ENCODE results near the gene NR2F6.
A peak's percentile ranks its signal among the peaks of the same experiment; 100 is the strongest.

Gene NR2F6

GRCh38 chr19:17240826-17241399 lies 4.8 kb downstream of the NR2F6 start:
- DNase-seq = no peak

DNA sequence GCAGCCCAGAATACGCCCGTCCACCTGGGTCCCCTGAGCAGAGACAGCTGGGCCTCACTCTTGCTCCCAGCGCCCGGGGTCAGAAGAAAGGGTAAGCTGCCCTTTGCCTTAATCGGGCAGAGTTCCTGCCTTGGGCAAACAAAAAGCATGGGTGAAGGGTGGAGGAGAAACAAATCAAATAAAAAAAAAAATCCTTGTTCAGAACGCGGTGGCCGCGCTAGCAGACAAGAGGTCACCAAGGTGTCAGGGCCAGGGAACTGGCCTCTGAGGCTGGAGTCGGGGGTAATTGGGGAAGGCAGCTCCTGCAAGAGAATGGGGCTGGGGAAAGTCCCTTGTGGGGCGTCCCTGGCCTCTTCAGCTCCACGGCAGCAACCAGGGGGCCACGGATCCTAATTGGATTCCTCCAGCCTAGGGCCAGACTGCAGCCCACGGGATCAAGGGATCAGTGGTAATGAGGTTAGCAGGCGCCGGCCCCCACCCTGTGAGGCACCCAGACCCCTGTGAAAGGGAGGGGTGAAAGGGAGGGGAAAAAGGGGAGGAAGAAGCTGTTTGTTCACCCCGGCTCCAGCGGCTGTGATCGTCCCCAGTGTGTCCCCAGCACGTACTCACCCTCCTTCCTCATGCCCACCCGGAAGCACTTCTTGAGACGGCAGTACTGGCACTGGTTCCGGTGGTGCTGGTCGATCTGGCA lies 5.5 kb downstream of the NR2F6 start:
- no peak for DNase-seq

DNA sequence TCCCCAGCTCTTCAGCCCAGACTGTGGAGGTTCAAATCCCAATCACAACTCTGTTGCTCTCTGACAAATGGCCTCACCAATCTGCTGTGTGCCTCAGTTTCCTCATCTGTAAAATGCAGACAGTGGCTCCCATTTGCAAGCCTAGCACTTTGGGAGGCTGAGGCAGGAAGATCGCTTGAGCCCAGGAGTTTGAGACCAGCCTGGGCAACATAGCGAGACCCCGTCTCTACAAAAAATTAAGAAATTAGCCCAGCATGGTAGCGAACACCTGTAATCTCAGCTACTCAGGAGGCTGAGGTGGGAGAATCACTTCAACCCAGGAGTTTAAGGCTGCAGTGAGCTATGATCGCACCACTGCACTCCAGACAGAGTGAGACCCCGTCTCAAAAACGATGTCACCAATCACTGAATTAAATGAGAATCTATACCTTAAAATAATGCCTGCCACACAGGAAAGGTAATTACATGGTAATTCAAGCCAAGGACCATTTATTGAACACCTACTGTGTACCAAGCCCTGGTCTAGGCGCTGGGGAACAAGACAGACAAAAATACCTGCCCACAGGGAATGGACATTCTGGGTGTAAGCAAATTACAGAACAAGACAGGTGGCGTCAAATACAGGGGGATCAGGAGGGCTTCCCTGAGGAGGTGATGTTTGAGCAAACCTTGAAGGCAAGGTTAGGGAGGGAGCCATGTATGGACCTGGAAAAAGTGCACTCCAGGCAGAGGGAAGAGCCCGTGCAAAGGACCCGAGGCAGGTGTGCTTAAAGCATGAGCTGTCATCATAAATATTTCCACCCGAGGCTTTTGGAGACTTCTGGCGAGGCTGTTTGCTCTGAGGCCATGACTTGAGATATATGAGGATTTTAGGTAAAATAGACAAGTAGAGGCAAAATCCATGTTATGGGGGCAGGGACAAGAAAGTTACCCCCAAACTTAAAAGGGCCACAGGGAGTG lies 7.7 kb downstream of the NR2F6 start:
- DNase-seq = no peak

DNA sequence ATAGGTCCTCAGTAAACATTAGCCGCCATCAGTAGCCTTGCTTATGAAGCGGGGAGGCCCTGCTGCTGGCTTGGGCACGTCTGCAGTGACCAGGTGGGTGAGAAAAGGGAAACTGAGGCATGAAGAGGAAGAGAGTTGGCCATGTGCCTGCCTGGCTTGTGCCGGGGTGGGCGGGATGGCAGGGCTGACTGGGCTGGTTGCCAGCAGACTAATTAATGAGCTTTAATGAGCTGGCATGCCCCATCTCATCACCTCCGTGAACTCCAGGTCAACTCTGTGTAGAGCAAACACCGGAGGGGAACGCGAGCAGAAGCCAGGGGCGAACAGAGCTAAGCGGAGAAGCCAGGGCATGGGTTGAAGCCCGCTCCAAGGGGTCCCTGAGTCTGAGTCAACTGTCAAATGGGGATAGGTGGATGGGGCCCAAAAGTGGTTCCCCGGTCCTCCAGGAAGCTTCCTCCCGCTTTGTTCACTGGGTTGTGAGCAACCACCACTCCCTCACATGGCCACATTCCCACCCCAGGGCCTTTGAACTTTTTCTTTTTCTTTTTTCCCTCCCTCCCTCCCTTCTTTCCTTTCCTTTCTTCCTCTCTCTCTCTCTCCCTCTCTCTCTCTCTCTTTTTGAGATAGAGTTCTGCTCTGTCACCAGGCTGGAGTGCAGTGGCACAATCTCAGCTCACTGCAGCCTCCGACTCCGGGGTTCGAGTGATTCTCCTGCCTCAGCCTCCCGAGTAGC lies 8.7 kb downstream of the NR2F6 start:
- peak in 1 of 58 donors; percentile 32 for DNase-seq

- no peak for DNase-seq
Measured at GRCh38 chr19:17235971-17236777, 9.5 kb downstream of the NR2F6 start.

DNA sequence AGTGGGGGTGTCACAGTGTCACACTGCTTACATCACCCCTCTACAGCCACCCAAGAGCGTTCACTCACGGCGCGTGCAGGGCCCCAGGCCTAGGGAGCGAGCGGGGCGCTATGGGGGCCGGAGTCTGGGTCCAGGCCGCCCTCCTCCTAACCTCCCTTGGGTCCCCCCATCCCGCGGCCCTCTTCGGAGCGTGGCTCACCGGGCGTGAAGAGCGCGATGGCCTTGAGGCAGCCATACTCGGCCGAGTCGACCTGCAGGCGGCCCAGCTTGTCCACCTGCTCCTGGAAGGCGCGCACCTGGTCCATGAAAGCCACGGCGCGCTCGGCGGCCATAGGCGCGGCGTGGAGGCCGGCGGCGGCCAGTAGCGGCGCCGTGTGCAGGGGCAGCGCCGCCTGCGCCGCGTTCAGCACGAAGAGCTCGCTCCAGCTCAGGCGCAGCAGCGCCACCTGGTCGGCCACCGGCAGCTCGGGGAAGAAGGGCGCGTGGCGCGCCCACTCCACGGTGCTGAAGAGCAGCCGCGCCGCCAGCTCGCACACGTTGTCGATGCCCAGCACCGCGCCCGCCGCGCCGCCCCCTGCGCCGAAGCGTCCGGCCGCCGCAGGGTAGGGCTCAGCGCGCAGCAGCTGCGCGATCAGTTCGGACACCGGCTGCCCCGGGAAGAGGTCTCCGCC lies 10.3 kb downstream of the NR2F6 start:
- peak in 53 of 58 donors; percentile 10 to 84 (median 46) for DNase-seq

DNA sequence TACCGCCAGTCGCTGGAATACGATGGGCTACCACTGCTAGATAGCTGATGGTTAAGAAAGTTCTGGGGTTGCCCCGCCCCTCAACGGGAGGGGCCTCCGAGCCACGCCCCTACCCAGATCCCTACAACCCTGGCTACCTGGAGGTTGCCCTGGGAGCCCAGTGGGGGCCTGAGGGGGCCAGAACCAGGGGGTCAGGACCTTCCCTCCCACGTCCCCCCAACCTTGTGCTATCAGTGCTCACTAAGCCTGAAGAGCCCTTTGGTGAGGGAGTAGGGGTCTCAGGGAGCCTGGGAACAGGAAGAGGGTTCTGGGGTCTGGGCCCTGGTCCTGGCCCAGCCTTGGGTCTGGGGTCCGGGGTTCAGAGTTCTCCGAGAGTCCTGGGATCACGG lies 10.8 kb downstream of the NR2F6 start:
- peak in 15 of 58 donors; percentile 6 to 36 (median 16) for DNase-seq

DNA sequence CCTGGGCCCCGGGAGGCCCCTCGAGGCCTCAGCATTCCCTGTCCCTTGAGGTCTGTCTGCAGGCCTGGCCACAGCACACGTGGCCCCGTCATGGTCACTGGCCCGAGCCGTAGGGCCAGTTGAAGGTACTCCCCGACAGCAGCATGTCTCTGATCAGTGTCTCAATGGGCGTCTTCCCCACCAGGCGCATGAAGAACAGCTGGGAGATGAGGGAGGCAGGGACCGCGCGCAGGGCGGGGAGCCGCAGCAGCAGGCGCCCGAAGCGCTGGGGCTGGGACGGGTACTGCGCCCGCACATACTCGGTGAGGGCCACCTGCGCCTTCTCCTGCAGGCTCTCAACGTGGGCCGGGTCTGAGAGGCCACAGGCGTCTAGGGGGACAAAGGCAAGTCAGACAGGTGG lies 13.5 kb downstream of the NR2F6 start:
- DNase-seq = no peak

- no peak for DNase-seq
Measured at GRCh38 chr19:17229890-17230289, 15.8 kb downstream of the NR2F6 start.

DNA sequence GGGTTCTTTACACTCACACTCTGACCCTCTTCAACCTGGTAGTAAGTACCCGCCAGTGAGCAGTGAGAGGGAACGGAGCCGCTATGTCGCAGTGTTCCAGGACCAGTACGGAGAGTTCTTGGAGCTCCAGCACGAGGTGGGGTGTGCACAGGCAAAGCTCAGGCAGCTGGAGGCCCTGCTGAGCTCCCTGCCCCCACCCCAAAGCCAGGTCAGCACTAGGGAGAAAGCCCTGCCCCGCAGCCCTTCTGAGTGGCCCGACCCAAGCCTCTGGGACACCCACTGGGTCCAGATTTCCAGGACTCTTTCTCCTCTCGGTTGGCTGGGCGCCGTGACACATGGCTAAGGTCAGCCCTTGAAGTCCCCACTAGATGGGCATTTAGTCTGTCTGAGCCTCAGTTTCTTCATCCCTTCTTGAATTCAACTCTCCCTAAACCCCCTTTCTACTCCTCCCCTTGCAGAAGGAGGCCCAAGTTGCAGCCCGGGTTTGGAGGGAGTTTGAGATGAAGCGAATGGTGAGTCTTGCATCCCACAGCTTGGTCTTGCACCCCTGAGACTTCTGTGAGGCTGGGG lies 17.8 kb downstream of the NR2F6 start:
- DNase-seq = no peak

DNA sequence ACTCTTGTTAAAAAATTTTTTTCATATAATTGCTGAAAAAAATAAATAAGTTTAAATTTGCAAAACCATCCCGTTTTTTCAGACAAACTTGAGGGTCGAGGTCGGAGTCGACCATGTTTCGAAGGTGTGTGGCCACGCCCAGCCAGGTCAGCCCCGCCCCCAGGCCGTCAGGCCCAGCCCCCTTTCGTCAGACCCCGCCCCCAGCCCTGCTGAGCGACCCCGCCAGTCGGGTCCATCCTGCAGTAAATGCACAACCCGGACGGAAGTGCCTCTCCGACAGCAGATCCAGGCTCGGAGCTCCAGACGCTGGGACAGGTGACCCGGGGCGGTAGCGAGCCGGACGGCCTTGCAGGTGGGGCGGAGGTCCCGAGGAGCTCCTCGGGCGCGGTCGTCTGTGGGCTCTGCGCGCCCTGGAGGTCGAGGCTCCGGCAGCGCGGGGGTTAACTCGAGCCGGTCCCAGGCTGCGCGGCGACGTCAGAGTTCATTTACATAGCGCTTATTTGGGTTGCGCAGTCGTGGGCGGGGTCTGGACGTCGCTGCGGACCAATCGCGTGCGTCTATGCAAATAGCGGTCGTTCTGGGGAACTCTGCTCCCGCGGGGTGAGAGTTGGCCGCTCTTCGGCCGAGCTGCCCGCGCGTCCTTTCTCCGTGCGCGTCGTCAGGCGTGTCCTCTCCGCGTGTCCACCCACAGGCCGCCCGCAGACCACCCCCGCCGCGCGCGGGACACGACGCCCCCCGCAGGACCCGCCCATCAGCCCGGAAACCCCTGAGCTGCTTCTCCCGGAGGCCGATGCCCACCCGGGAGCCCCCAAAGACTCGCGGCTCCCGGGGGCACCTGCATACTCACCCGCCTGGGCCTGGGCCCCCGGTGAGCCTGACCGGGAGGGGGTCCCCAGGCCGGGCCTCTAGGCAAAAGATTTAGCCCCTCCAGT lies 19.5 kb downstream of the NR2F6 start, which contains the start of gene OCEL1:
Gene OCEL1, plus strand, starts transcription at position 225 of the 932 bp plus-strand sequence. Its CDS starts 22 bp downstream, at position 247.
- DNase-seq = peak; percentile 85 to 99 (median 97)

- no peak for DNase-seq
Measured at GRCh38 chr19:17225053-17225452, 20.7 kb downstream of the NR2F6 start.

DNA sequence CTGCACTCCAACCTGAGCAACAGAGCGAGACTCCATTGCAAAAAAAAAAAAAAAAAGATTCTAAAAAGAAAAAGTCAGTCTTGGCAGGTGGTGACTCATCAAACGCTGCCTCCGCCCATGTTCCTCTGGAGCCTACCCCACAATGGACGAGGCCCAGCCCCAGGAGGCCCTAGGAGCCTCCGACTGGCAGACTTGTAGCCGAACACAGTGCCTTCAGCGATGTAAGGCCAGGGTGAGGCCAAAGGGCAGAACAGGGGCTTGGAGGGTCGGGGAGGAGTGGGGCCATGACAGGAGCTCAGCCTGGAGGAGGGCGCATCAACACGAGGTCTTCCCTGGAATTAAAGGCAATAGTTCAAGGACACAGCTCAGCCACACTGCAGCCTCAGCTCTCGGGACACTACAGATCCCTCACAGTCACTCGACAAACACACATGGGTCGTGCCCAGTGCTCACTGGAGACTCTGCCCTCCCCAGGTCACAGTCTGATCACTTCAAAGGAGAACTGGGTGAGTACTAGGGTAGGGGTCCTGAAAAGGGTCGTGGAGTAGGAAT lies 25.4 kb downstream of the NR2F6 start:
- DNase-seq = peak in 6 of 58 donors; percentile 6 to 16 (median 10)

DNA sequence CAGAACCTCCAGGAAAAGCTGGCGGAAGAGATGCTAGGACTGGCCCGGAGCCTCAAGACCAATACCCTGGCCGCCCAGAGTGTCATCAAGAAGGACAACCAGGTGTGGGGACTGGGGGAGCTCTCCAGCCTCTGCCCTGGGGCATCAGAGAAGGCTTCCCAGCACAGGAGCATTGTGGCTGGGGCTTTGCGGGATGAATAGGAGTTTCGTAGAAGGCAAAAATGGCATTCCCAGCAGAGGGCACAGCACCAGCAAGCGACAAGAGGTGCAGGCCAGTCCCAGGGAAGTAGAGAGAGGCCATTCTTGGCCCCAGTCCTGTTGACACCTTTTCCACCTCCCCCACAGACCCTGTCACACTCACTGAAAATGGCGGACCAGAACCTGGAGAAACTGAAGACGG lies 26.4 kb downstream of the NR2F6 start:
- DNase-seq = no peak

- peak in 3 of 58 donors; percentile 17 to 26 (median 18) for DNase-seq
Measured at GRCh38 chr19:17216058-17216670, 29.6 kb downstream of the NR2F6 start.

- peak; percentile 42 to 96 (median 86) for DNase-seq
Measured at GRCh38 chr19:17215127-17215971, 30.4 kb downstream of the NR2F6 start, which contains the start of gene USE1. USE1 (plus strand) TSS chr19:17215357; CDS start chr19:17215406, 49 bp downstream.

All from anterior cingulate cortex (tissue), 58 donors.